Fibroblast of skin of left biceps (primary cell): ENCODE data around the gene ZNF746.

Source experiments
- DNase-seq, 2 experiments: peaks; one replicate each; pipeline ENCODE4 v3.0.0-alpha.2; 2013; ENCODE audit warnings: low read depth in 2 of 2

ZNF746 gene

DNA sequence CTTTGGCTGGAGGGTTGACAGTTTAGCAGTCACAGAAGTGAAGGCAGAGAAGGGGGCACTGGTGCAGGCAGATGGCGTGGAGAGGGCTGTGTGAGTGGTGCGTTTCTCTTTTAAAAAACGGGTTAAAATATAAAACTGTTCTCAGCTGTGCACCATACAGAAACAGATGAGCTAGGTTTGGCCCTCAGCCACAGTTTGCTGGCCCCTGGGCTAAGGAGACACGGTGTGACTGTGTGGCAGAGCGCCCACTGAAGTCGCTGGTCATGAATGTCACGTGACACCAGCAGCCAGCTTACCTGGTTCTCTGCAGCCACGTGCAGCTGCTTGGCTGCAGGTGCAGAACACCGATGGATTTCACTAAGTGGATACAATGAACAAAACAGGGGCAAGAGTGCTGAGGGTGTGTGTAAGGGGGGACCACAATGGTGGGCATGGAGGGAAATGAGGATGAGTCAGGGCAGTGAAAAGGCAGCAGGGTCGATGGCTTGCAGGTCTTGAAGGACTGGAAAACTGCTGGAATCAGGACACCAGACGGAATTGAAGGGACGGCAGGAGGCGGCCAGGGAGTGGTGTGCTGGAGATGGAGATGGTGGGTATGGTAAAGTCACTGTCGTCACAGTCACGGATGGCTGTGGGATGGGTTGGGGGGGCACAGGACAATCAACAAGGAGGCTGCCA lies 7.4 kb downstream of the ZNF746 start:
- no peak for DNase-seq

DNA sequence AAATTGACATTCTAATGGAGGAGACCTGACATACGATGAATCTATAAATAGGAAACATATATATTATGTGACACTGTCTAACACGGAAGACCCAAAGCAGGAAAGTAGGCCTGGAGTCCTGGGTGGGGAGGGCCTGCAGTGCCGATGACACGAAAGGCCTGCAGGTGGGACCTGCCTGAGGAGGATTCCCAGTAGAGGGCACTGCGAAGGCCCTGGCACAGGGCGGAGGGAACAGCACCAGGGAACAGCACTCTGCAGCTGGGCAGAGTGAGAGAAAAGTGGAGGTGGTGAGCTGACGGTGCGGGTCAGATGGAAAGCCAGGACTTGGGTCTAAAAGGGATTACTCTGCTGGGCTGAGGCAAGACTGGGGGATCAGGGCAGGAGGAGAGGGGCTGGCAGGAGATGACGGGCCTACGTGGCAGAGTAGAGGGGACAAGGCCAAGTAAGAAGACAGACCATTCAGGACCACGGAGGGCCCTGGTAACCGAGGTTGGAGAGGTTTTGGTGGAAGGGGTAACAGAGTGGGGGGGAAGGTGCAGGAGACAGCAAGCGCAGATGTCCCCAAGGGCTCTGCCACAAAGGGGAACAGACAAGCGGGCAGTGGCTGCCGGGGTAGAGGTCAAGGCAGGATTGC lies 8.1 kb downstream of the ZNF746 start:
- DNase-seq = no peak

DNA sequence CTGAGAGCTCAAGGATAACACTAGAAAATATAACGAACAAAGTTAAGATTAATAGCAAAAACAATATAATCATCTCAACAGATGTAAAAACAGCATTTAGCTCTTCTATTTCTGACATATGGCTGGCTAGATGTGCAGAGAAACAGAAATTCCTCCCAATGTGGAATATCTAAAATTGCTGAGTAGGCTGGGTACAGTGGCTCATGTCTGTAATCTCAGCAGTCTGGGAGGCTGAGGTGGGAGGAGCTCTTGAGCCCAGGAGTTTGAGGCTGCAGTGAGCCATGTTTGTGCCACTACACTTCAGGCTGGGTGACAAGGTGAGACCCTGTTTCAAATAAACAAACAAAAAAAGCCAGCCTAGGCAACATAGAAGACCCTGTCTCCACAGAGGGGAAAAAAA lies 18.0 kb downstream of the ZNF746 start:
- DNase-seq = no peak

DNA sequence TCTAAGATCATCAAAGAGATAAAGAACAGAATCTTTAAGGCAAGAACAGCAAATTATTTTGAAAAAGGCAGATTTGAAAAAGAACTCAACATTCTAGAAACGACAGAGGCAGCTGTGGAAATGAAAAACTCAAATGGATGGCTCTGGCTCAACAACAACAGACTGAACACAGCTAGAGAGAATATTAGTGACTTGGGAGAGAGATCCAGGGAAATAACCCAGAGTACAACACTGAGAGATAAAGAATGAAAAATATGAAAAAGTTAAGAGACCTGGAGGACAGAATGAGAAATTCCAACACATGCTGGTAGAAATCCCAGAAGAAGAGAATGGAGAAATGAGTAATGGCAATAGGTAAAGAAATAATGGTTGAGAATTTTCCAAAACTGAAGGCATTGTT lies 18.9 kb downstream of the ZNF746 start:
- DNase-seq = no peak

DNA sequence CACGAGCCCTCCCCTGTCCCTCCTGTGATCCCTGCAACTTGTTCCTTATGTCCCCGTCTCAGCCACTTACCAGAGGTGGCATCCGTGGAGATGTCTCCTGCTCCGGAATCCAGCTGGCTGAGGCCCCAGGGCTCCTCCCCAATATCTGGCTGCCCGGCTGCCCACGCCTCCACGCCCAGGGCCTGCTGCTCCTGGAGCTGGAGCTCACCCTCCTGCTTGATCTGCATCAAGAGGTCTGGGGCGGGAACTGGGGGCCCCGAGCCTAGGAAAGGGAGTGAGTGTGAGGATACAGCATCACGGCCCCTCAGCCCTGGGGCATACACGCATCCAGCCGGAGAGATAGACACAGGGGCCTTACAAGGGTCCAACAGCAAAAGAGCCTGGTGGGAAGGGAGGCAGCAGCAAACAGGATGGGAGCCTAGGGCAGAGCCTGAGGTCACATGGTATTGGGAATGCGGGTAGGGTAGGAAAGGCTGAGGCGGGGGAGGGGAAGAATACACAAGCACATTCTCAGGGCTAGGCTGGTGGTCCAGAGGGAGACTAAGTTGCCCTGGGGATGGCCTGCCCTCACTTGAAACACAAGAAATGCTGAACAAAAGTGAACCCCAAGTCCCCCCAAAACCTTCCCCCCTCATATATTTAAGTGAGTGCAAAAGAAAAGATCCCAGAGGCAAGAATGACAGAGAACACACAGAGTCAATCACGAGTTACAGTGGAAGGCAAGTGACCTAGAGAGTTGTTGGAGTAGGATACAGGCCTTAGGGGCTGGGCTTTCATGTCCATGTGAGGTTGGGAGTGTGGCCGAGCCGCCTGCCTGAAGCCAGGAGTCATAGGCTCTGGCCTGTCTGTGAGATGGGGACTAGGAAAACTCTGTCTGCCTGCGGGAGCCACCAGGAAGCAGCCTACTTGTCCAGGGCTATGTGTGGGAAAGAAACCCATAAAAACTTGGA lies 19.8 kb downstream of the ZNF746 start:
- no peak for DNase-seq

DNA sequence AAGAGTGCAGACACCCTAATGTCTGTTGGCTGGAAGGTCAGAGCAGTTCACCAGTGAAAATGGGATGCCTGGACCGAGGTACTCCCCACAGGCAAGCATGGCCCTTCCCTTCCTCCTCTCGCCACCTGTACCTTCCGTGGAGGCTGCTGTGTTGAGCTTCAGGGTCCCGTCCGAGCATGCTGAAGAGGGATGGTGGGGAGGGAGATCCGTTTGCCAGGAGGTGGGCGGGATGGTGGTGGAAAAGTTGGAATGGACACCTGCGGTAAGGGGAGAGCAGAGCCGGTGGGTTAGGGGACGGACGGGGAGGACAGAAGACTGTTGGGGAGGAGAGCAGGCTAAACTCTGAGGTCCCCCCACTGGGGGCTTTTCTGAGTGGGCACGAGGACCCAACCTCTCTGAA lies 20.8 kb downstream of the ZNF746 start:
- no peak for DNase-seq

DNA sequence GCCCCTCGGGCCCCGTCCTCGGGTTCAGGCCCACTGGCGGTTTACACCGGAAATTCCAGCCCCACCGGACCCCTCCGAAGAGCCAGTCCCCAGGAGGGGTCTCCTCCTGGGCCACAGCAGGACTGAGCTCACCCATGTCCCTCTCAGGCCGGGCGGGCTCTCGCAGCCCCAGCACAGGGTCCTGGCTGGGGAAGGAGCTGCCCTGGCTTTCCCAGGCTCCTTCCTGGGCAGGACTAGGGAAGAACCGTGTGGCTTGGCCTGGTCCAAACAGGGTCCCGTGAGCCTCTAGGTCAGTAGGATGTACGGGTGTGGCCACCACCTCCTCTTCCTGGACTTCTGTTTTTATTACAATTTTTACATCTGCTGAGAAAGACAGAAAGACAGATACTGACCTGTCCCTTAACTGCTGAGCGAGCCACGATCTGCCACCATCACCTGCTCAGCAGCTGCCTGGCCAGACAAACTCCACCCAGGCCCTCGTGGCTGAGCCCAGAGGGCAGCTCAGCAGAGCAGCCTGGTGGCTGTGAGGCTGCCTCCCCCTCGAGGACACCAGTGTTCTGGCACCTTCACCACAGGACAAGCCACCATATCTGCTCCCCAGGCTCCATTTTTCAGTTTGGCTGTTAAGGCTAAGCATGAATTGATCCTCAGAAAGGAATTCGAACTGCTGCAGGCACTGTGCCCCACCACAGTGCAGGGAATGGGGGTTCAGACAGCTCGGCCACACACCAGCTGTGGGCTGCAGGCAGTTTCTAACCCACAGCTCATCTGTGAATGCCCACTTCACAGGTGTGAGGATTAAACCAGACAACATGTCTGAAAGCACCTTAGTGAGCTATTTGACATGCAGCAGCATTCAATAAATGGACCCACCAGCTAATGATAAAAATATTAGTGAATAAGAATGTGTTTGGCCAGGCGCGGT lies 22.2 kb downstream of the ZNF746 start:
- no peak for DNase-seq

DNA sequence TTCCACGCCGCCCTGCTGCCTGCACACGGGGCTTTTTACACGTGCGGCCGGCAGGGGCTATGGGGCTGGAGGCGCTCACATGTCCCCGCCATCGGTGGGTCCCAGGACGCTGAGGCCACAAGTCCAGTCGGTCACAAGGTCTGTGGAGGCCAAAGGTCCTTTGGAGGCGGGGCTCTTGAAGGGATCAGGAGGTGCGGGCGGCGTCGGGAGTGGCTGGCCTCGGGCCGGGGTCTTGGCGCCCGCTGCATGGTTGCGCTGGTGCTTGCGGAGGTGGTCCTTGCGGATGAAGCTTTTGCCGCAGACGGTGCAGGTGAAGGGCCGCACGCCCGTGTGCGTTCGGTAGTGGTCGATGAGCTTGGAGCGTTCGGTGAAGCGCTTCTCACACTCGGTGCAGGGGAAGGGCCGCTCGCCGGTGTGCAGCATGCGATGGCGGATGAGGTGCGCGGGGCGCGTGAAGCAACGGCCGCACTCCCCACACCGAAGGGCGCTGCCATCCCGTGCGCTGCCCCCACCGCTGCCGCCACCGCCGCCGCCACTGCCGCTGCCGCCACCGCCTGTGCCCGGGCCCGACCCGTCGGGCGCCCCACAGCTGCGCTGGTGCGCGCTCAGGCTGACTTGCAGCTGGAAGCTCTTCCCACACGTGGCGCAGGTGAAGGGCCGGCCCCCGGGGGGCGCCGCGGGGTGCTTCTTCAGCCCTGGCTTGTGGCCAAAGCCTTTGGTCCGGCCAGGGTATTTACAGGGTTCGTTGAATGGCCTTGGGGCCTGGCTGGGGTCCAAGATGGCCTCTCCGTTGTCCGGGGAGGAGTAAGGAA lies 23.1 kb downstream of the ZNF746 start:
- DNase-seq = no peak

DNA sequence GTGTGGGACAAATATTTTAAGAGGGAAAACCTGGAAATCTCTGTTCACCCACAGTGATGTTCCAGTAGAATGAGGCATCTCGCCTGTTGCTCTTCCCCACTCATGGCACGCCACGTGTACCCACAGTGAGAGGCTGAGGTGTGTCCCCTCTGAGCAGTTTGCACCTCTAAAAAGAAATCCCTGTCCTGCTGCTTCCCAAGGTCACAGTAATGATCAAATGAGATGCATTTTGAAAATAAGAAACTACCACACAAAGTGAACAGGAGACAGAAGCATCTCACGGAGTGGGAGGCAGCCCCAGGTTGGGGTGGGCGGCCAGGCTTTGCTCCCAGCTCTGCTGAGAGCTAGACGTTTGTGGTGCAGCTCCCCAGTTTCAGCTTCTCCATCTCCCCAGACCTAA lies 24.4 kb downstream of the ZNF746 start:
- DNase-seq = no peak

DNA sequence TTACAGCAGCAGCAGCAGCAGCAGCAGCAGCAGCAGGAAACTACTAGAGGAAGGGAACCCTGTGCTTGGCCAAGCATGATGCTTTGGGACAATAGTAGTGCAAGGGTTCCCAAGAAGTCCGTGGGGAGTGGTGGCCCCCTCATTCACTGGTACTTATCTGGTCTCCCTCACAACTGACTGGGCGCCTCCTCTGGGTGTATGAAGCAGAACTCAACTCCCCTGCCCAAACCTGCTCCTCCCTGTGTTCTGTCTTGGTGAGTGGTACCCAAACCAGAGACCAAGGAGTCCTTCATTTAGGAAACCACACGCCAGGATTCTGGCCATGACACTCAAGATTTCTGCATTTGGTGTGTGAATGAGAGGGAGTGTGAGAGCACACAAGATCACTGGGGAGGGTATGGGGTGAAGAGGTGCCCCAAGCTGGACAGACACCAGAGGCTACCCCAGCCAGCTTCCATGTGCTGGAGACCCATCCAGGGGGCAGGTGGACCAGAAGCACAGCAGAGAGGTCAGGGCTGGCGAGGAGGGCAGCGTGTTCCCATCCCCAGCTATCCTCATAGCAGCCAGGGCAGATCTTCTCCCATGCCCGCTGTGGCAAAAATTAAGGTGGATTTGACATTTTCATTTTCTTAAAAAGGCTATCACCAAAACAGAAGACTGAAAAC lies 26.2 kb downstream of the ZNF746 start:
- no peak for DNase-seq

DNA sequence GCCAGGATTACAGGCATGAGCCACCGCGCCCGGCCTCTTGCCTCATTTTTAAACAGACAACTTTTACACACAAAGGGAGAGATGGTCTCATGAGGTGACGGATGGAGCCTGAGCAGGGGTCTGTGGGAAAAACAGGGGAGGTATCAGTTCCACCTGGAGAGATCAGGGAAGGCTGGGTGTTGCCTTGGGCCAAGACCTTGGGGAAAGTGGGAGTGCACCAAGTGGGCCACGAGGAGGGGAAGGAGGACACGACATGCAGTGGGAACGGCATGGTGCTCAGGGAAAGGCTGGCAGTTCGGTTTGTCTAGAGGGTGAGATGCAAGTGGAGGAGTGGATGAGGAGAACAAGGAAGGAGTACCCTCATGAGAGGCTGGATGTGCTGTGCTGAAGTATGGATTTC lies 27.8 kb downstream of the ZNF746 start:
- DNase-seq = no peak

DNA sequence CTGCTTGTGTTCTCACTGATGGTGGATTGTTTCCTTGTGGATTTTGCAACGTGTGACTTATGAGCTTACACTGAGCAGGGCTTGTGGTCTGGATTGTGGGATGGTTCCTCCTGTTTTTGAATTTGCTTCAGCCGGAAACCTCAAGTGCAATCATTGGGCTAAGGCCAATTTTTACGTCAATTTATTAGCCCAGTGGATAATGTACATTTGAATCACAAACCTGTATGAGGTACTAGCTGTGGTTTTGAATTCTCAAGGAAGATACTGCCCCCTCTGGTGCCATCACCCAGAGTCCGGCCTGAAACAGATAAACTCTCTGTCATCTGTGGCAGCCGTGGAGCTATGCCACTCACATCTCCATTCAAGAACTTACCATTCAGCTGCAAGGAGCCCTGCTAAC lies 29.4 kb downstream of the ZNF746 start:
- DNase-seq = no peak

DNA sequence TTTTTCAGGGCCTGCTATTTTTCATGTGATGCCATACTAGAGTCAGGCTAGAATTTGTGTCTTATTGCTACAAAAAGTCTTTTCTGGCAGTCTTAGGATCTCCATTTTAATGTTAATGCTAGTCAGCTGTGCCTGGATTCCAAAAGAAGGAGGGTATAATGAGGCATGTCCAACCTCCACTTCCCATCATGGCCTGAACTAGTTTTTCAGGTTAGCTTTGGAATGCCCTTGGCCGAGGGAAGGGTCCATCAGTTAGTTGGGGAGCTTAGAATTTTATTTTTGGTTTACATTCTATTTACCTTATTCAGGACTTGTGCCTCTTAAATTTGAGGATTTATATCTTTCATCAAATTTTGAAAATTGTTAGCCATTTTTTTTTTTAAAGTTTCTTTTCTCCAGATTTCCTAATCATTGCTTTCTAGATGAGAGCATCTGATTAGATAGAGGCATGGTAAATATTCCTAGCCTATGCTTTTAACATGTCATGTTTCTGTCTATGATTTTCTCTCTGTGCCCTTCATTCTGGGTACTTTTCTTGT lies 30.2 kb downstream of the ZNF746 start:
- DNase-seq = no peak

DNA sequence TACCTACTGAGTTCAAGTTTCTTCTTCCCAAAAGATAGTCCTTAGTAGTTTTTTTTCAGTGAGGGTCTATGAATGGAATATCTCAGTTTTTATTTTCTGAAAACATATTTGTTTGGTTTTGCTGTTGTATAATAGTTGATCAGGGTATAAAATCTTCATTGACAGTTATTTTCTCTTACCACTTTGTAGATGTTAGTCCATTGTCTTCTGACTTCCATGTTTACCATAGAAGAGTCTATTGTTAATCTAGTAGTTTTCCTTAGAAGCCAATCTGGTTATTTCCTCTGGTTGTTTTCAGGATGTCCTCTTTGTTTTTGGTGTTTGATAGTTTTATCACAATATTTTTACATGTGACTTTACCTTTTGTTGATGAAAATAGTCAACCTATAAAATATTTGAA lies 31.2 kb downstream of the ZNF746 start:
- no peak for DNase-seq

DNA sequence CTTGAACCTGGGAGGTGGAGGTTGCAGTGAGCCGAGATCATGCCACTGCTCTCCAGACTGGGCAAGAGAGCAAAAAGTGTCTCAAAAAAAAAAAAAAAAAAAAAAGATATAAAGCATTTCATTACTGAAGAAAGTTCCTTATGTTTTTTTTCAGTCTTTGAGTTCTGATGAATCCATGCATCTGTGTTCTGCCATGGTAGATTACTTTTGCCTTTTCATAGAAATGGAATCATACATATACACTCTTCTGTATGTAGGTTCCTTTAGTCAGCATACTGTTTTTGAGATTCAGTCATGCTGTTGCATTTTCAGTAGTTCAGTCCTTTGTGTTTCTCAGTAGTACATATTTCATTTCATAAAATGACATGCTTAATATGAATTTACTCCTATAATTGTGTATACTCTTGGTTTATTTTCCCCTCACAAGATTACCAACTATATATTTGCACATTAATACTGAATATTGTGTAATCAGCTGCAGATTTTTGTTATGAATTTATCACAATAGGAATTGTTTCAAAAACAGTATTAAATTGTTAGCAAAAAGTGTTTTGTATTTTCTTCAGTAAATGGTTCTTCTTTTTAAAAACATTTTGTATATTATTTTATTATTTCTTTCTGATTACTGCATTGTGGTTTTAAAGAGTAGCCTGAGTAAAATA lies 34.0 kb downstream of the ZNF746 start:
- DNase-seq = no peak

DNA sequence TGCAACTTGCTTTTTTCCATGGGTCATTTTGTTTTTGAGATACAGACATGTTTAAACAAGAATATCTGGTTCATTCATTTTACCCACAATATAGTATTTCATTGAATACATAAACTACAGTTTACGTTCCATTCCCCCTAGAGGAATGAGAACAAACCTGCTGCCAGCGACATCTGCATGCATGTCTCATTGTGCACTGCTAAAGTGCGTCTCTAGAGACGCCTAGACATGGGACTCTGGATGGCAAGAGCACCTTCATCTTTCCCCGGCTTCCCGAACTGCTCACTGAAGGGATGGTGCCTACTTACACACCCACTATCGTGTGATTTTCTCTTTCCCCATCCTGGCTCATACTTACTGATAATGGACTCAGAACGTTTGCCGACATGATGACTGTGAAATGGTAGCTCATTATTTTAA lies 35.5 kb downstream of the ZNF746 start:
- DNase-seq = no peak

DNA sequence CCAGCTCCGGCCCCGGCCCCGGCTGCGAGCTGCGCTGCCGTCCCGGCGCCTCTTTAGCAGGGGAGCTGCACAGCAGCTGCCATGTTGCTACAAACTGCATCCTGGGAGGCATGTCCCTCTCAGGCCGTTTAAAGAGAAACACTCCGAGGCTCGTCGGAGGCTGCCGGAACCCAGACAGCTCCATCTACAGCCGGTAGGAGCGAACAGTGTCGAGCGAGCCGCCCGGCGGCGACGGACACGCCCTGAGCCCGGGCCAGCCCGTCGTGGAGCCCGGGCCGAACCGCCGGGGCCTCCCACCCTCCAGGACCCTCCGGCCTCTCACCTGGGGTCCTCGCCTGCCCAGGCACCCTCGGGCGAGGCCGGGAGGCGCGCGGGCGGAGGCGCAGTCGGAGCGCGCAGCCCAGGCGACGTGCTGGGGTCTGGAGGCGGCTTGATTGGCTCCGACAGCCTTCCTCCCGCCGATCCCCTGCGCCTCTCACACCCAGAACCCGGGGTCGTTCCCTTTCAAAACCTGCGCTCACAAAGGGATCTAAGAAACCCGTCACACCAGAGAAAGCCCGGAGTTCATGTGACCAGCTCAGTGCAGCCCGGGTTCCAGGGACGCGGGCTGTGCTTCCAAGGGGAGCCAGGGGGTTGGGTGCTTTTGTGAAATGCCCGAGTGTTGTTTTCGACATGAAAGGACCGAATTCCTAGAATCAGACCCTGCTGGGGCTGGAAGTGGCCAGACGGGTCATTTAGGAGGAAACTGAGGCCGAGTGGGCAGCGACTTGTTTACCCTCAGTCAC lies 36.9 kb downstream of the ZNF746 start, which contains the start of gene ZNF777:
TSS of gene ZNF777 (minus strand) at position 570 of the 785 bp plus-strand sequence. CDS start 5,040 bp downstream, outside the sequence.
- peak; percentile 60 to 69 for DNase-seq
